Stimulated activated naive CD4-positive, alpha-beta T cell (primary cell): ENCODE measurements around the gene BFSP2.
"Not testable (repeated sequence)": the region's sequence is repeated elsewhere in the genome, so short reads cannot be mapped to it uniquely, and the experiment has no call there.

Source experiments
- DNase-seq, 6 experiments: peaks; one replicate each; lab custom pipeline; 2025; lab: John Stamatoyannopoulos, UW

BFSP2 gene

GRCh38 chr3:133520286-133520685 lies 120.4 kb downstream of the BFSP2 start:
- DNase-seq: no peak

GRCh38 chr3:133520938-133521337 lies 121.1 kb downstream of the BFSP2 start:
- DNase-seq: not testable (repeated sequence)

- no peak for DNase-seq
These were observed 122.1 kb downstream of the BFSP2 start for GRCh38 chr3:133521946-133522345.

GRCh38 chr3:133523758-133524157 lies 123.9 kb downstream of the BFSP2 start:
- DNase-seq: not testable (repeated sequence)
